ENCODE data around the gene SPDEF.

Gene SPDEF

DNA sequence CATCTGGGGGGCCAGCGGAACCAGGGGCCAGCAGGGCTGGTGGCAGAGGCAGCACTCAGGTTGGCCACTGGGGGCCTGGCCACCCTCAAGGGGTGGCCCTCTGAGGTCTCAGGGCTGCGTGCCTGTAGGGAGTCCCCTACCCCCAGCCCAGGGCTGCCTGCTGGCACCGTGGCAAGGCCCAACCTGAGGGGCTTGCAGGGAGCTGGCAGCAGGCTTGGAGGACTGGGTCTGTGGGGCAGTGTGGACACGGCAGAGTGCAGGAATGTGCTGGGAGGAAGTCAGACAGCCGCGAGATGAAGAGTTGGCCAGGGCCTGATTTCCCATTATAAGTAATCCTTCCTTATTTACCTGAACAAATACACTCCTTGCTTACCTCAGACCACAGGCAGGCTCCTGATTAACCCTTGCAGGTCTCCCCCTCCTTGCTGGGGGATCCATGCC, at the start of gene SPDEF:
SPDEF (minus strand) TSS at position 299 of the 441 bp plus-strand sequence. CDS start 11,874 bp downstream, outside the sequence.
- no peak for DNase-seq

DNA sequence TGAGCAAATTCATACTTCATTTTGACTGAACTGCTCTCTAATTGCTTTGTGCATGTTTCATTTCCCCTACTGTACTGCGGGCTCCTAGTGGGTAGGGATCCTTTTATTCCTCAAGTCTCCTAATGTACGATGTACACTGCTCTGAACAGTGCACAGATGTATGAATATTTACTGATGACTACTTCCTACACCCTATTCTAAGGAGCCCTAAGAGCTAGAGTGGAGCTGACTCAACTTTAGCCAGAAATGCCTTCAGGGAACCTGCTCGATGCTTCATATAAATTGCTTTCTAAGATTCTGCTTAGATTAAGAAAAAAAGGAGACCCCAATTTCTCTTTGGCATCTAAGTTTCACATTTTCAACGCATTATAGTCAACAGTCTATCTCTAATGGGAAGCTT, 47.6 kb upstream of the SPDEF start:
- DNase-seq: no peak

DNA sequence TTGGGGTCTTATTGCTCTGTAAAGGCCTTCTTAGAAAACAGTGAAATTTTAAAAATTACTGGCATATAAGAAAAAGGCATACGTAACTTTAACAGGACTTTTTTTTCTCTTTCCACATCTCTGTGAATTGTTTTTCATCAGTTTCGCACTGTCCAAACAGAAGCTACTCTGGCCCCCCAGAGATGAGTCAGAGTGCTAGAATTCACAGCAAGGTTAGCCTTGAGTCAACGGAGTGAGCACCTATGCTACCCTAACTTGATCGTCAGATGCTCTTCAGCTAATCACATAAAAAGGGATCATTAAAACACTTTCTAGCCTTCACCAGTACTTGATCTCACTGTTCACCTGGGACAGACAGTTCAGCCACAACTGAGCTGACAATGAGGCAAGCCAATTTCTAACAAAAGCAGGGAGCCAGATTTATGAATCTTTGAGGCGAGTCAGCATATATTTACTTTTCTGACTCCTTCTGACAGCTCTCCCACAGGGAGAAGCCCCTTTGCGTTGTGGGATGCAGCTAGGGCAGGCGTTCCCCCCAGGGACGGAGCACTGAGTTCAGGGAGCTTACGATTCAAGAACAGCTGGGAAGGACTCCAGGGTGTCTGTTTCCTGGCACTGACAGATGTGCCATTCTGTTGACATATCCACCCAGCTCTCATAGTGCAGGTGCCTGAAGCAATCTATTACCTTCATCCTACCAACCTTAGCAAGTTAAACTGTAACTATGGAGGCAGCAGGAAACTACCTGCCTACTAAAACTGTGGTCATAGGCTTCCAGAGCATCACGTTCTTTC, 46.4 kb upstream of the SPDEF start:
- peak; percentile 46 to 49 for DNase-seq

- DNase-seq: peak; percentile 74 to 81
Observed at GRCh38 chr6:34601706-34602105, 45.6 kb upstream of the SPDEF start.

- DNase-seq: no peak
Observed at GRCh38 chr6:34600796-34601195, 44.7 kb upstream of the SPDEF start.

- no peak for DNase-seq
Observed at GRCh38 chr6:34600101-34600500, 44.0 kb upstream of the SPDEF start.

GRCh38 chr6:34598712-34599111, 42.6 kb upstream of the SPDEF start:
- no peak for DNase-seq

DNA sequence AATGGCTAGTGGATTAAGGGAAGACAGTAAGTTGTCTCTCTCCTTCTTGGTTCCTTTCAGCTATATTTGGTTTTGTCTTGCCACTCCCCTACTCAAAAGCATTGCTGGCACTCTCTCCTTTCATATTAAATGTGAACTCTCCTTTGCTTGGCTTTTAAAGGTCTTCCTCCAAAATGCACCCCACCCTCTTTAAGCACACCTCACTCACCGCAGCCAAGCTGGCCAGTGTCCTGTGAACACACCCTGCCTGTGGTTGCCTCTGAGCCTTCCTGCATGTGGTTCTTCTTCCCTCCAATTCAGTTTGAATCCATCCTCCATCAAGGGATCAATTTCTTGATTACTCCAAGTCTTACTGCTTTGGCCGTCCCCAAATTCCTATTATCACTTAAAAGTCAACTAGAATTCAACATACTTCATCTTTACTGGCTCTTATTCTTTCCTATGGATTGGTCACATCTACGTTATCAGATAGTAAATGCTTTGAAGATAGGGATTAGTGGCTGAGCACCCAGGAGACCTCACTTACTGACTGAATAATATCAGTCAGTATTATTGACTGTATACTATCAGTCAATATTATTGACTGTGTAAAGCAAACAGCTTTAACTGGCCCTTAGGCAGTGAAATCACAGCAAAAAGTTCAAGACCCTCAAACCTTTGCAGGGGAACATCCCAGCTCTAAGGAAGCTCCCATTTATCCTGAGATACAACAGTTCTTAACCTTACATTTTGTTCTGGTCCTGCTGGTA, 41.6 kb upstream of the SPDEF start:
- DNase-seq: no peak

- DNase-seq: no peak
Observed at GRCh38 chr6:34596798-34597197, 40.7 kb upstream of the SPDEF start.

- no peak for DNase-seq
Observed at GRCh38 chr6:34595332-34596184, 39.4 kb upstream of the SPDEF start.

- DNase-seq: no peak
Observed at GRCh38 chr6:34593701-34594100, 37.6 kb upstream of the SPDEF start.

DNA sequence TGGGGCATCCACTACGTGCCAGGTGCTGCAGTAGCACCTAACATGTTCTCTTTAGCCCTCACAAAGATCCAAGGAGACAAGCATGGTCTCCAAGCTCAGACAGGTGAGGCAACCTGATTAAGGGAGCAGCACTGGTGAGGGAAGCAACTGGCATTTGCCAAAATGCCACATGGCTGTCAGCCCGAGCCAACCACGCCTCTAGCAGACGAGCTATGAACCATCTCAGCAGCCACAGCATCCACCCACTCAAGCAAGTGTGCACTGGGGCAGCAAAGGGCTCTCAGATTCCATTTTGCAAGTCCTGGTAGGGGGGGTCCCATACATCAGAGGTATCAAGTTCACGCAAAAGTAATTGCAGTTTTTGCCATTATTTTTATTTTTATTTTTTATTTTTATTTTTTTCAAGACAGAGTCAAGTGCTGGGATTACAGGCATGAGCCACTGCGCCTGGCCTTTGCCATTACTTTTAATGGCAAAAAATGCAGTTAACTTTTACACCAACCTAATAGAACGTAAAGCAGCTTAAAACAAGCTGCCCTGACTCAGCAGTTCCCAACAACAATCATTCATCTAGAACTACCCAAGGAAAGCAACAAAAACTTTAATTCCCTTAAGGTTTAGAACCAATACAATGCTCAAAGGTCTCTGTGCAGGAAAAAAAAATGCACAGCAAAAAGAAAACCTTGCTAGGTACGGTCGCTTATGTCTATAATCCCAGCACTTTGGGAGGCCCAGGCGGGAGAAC, 36.3 kb upstream of the SPDEF start:
- DNase-seq: no peak

GRCh38 chr6:34589691-34590090, 33.6 kb upstream of the SPDEF start:
- DNase-seq: no peak

DNA sequence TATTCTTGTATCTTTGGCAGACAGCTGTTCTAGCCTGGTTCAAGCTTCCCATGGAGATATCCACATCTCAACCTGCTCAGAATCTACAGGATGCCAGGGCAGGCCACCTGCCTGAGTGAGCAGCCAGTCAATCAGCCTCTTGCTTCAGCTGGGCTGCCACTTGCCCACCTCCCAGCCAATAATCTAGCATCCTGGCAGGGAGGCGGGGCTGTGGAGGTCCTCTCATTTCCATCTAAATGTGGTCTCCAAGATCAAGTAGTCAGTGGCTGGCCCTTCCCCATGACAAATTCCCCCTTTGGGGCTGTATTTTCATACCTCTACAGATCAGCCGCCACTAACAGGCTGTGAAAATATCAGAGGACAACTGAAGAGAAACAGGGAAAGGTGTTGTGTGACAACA, 33.0 kb upstream of the SPDEF start:
- DNase-seq: no peak

DNA sequence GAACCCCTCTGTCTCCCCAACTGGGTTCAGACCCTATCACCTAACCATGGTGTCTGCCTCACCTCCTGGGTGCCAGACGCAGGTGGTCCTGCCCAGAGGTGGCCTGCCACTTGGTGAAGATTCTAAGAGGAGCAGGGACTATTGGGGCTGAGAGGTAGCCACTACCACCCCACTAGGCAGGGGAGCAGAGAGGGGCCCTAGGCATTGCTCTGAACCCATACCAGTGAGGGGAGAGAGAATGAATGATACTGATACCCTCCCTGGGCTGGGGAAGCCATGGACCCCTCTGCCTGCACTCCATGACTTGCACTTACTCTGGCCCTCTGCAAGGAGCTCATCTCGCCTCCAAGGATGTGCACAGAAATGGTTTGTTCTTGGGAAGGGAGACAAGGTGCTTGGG, 31.7 kb upstream of the SPDEF start:
- no peak for DNase-seq

DNA sequence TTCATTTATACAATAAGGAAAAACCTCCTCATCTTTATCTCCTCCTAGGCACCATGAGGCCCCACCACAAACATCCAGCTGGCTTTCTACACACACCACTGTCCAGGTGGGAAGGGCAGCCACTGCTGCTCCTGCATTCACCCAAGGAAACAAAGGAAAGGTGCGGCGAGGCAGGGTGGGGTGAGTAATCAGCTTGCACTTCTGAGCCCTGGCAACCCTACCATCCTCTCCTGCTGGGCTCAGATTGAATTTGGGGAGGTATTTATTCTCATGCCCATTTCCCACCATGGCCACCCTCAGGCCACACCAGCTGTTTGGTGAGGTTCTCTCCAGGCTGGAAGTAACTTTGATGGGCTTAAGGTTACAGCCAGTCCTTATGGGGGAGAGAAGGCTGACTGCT, 31.2 kb upstream of the SPDEF start:
- DNase-seq: no peak

- DNase-seq: no peak
Observed at GRCh38 chr6:34586327-34587040, 30.4 kb upstream of the SPDEF start.

- no peak for DNase-seq
Observed at GRCh38 chr6:34585512-34586061, 29.5 kb upstream of the SPDEF start.

DNA sequence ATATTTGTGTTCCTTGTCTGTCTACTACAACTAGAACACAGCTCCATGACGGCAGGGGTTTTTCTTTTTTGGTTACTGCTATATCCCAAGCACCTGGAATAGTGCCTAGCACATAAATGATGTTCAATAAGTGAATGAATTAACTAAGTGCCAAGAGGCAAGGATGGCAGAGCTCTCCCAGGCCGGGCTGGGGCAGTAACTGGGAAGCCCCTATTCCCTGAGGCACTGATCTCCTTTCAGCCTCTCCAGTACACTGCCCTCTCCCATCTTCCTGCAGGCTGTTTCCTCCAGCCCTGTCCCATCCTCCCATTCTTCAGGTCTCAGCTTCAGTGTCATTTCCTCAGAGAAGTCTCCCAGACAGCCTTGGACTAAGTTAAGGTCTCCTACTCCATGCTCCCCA, 29.0 kb upstream of the SPDEF start:
- DNase-seq: no peak

GRCh38 chr6:34584694-34585093, 28.6 kb upstream of the SPDEF start:
- DNase-seq: no peak

DNA sequence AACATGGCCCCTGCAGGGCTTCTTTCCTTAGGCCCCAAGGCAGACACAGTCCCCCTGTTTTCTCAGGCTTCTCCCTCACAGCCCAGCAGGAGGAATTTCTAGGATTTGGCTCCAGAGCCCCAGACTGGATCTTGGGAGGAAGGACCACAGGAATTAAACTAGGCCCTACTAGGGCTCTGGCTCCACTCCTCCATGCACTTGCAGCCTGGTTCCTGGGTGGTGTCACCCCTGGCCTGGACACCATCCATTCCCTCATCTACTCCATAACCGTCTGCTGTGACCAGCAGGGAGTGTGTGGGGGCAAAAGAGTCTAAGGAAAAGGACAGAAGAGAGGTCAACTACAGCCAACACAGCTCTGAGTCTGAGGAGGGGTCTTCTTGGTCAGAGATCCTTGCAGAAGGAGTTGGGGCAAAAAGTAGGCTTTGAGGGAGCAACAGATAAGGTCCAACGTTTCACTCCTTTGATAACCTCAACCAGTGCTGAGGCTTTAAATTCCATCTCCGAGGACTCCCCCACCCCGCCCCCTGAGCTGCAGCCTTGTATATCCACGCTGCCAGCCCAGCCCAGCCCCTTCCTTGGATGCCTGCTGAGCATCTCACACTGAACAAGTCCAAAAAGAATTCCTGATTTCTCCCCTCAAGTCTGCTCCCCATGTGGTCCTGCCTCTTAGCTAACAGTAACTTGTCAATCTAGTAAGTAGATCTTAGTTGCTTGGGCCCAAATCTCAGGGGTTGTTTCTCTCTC, 27.9 kb upstream of the SPDEF start:
- no peak for DNase-seq

Data from SHP77 (cell line).